ENCODE measurements around the gene LAMB1. TPM values are rescaled to one million over a fixed set of nuclear protein-coding genes. Genes with fewer than 3 reads are reported as not detected.
A peak's percentile ranks its signal among the peaks of the same experiment; 100 is the strongest.

LAMB1 gene
- total RNA-seq, 3 donors from 2014 or later, result 82.0 to 165 (median 148) TPM

- intact Hi-C loops (cut with DNase I, micrococcal nuclease), result loop anchor here (10.0 kb wide), 3 partner anchors 92 to 412 kb away; partner anchors contain the start of gene CBLL1 (in 2 of the 2)
- Histone ChIP-seq H3K9me3 (no peaks in the 10 kb centered on the region), H3K4me1 (ENCODE audit: low read depth) (no peaks in the 10 kb centered on the region), H3K36me3 (ENCODE audit: low read depth) (no peaks in the 10 kb centered on the region), H3K4me3 (no peak overlapping the region)
- TF ChIP-seq, protein P1, sequence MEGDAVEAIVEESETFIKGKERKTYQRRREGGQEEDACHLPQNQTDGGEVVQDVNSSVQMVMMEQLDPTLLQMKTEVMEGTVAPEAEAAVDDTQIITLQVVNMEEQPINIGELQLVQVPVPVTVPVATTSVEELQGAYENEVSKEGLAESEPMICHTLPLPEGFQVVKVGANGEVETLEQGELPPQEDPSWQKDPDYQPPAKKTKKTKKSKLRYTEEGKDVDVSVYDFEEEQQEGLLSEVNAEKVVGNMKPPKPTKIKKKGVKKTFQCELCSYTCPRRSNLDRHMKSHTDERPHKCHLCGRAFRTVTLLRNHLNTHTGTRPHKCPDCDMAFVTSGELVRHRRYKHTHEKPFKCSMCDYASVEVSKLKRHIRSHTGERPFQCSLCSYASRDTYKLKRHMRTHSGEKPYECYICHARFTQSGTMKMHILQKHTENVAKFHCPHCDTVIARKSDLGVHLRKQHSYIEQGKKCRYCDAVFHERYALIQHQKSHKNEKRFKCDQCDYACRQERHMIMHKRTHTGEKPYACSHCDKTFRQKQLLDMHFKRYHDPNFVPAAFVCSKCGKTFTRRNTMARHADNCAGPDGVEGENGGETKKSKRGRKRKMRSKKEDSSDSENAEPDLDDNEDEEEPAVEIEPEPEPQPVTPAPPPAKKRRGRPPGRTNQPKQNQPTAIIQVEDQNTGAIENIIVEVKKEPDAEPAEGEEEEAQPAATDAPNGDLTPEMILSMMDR (IDR thresholded peaks at IDR 0.05), result no peak
- DNase-seq, result no peak
- no peak for ATAC-seq
Measured at GRCh38 chr7:107876916-107877315, 126.0 kb downstream of the LAMB1 start.

- TF ChIP-seq, protein P1 (IDR thresholded peaks at IDR 0.05), result peak; percentile 37
- Histone ChIP-seq H3K4me1 (ENCODE audit: low read depth) (no peaks in the 10 kb centered on the region), H3K4me3 (no peak overlapping the region), H3K36me3 (ENCODE audit: low read depth) (no peaks in the 10 kb centered on the region), H3K9me3 (no peaks in the 10 kb centered on the region)
- peak; percentile 89 for ATAC-seq
- DNase-seq, result peak in 1 of 3 donors; percentile 72
- intact Hi-C loops (cut with DNase I, micrococcal nuclease), result loop anchor here (10.0 kb wide), 3 partner anchors 90 to 410 kb away; partner anchors contain the start of gene CBLL1 (in 2 of the 2)
Measured at GRCh38 chr7:107874605-107875446, 128.1 kb downstream of the LAMB1 start.

DNA sequence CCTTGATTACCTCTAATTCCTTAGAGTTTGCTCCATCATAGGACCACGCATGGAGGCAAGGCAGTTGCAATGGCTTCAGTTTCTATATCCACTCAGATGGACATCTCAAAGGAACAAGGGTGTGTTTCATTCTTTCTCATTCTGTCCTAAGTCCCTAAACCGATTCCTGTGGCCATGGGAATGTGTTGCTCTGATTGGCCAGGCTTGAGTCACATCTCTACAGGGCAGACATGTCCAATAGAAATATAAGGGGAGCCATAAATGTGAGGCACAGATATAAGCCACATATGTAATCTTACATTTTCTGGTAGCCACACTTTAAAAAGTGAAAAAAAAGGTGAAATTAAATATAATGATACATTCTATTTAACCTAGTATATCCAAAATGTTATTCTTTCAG is 128.8 kb downstream of the LAMB1 start:
- ATAC-seq (peak; percentile 75), DNase-seq (no peak)
- no peak overlapping the region for H3K4me3 ChIP-seq
- H3K9me3 ChIP-seq, result no peaks in the 10 kb centered on the region
- intact Hi-C loops (cut with DNase I, micrococcal nuclease), result loop anchor here (10.0 kb wide), 3 partner anchors 89 to 409 kb away; partner anchors contain the start of gene CBLL1 (in 2 of the 2)
- TF ChIP-seq, protein P1 (IDR thresholded peaks at IDR 0.05), result no peak
- H3K36me3 ChIP-seq (ENCODE audit: low read depth), result no peaks in the 10 kb centered on the region
- no peaks in the 10 kb centered on the region for H3K4me1 ChIP-seq (ENCODE audit: low read depth)

Other genes starting within 250 kb of the LAMB1 start
- 1,000 to 10,000 TPM; 1,687 to 3,849 (median 2,946) TPM for gene SLC26A3, start 199.9 kb downstream of the LAMB1 start, total RNA-seq
- gene DLD, start 112.0 kb downstream of the LAMB1 start, total RNA-seq, result 100 to 1,000 TPM; 108 to 150 (median 113) TPM
- under 1 TPM in 1 of 3 donors, not detected in 2; 0.22 TPM for gene LAMB4, start 127.2 kb upstream of the LAMB1 start, total RNA-seq